H4 (cell line): Measurements from ENCODE around the gene RNASEL. TPM values are rescaled to one million over a fixed set of nuclear protein-coding genes. Genes with fewer than 3 reads are reported as not detected.
"Not testable (repeated sequence)": the region's sequence is repeated elsewhere in the genome, so short reads cannot be mapped to it uniquely, and the experiment has no call there.

Source experiments
- DNase-seq: peaks from one replicate; pipeline ENCODE4 v3.0.0-alpha.2; 2015; ENCODE audit warnings: low spot score
- total RNA-seq: library from RNA; depleted of rRNA; stranded (reverse); fragments of >200 nt; shearing (Covaris generic); gene quantifications from 2 replicates; pipeline ENCODE4 v1.2.3, GENCODE V29; 2014; rRNA removed

RNASEL gene
- total RNA-seq, 1 experiment from 2014 or later = 12.2 TPM

- no peak for DNase-seq
Observed at GRCh38 chr1:182561456-182561855, 27.6 kb downstream of the RNASEL start.

DNA sequence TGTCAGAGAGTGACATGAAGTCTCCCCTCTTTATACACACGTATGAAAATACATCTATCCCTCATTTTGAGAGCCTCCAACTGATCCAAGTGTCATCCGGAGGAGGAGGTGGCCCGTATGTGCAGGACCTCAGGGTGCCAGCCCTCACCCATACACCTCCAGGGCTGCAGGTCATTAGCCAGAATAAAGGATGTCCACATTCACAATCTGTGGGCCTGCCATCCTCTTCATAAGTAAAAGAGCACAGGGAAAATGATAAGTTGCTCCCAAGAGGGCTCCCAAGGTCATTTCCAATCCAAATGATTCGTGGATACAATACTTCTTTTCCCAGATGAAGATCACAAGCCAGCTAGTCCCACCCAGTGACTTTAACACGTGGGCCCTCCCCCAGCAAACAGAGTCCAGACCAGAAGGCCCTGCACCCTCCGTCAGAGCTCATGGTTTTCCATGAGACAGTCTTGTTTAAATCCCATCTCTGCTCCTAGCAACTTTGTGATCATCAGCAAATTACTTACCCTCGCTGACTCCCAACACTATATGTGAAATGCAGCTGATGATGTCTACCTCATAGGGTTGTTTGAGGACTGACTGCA, 28.6 kb downstream of the RNASEL start:
- DNase-seq = no peak

DNA sequence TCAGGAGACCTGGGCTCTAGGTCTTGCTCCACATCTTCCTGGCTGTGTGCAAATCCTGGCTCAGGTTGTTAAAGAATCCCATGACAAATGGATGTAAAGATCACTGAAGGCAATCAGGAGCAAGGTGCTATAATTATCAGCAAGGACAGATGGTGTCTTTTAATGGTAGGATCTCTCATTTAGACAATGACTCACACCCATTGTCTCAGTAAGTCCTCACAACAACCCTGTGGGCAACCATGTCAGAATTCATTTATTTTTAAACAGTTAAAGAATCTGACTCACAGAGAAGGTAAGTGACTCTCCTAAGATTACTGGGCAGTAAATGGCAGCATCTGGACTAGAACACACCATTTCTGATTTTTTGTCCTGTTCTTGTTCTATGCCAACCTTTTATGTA, 32.8 kb downstream of the RNASEL start:
- DNase-seq = no peak

- DNase-seq = no peak
Observed at GRCh38 chr1:182555493-182555892, 33.6 kb downstream of the RNASEL start.

- DNase-seq = no peak
Observed at GRCh38 chr1:182552527-182552926, 36.5 kb downstream of the RNASEL start.

DNA sequence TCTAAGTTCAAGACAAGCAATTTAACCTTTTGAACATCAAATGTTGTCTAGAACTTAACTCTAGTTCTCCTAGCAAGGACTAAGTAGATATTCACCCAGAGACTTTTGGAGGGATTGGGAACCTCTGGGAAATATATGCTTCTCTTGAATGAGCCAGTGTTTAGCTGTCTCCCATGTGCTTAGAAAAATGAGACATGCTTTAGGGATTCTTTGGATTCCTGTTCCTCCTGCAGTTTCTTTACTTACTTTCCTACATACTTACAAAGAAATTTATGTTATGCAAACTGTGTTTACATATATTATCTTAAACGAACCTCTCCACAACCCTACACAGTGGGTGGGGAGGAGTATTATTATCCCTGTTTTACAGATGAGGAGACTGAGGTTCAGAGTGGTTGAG, 39.2 kb downstream of the RNASEL start:
- DNase-seq = no peak

- no peak for DNase-seq
Observed at GRCh38 chr1:182549346-182549745, 39.7 kb downstream of the RNASEL start.

DNA sequence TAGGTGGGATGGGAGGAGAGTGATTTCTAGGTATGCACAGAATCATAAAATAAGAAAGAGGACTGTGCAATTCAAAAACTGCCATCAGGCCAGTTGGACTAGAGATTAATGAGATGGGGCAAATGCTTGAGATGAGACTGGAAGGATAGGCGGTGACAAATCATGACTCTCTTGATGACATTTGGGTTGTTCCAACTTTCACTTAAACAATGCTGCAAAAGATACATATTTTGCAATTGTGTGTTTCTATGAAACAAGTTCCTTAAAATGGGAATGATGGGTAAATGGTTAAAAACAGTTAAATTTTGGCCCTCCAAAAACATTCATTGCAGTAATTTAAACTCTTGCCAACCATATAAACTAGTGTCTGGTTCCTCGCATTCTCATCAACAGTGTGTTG, 55.2 kb downstream of the RNASEL start:
- no peak for DNase-seq

DNA sequence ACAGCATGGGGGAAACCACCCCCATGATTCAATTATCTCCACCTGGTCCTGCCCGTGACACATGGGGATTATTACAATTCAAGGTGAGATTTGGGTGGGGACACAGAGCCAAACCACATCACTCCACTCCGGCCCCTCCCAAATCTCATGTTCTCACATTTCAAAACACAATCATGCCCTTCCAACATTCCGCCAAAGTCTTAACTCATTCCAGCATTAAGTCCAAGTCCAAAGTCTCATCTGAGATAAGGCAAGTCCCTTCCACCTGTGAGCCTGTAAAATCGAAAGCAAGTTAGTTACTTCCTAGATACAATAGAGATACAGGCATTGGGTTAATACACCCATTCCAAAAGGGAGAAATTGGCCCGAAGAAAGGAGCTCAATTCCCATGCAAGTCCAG, 60.9 kb downstream of the RNASEL start:
- not testable (repeated sequence) for DNase-seq

GRCh38 chr1:182527680-182528079, 61.4 kb downstream of the RNASEL start:
- no peak for DNase-seq

DNA sequence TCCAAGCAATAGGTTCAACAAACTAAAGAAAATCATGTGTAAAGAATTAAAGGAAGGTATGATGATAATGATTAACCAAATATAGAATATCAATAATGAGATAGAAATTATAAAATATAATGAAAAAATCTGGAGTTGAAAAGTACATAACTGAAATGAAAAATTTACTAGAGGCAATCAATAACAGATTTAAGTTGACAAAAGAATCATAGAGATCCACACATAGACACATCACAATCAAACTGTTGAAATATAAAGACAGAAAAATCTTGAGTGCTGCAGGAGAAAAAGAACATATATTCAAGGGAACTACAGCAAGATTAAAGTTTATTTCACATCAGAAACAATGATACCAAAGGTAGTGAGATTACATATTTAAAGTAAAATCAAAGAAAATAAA, 63.7 kb downstream of the RNASEL start:
- no peak for DNase-seq

Other genes with a start within 250 kb of the RNASEL start
- gene GLUL, start 197.5 kb downstream of the RNASEL start, total RNA-seq = 22.0 and 24.9 TPM in 2 replicates
- not detected in 2 replicates for gene TEDDM1, start 188.6 kb downstream of the RNASEL start, total RNA-seq
- not detected in 2 replicates for gene RGSL1, start 139.1 kb downstream of the RNASEL start, total RNA-seq
- gene RGS16, start 15.1 kb upstream of the RNASEL start, total RNA-seq = 0.04 TPM in 1 of 2 replicates, not detected in the other
- gene RGS8, start 95.3 kb upstream of the RNASEL start, total RNA-seq = not detected in 2 replicates
- gene NPL, start 200.5 kb upstream of the RNASEL start, total RNA-seq = 2.5 and 4.0 TPM in 2 replicates